ENCODE measurements around the gene CRAMP1.
A peak's percentile ranks its signal among the peaks of the same experiment; 100 is the strongest.

Gene CRAMP1

GRCh38 chr16:1633310-1633709 is 21.1 kb downstream of the CRAMP1 start:
- DNase-seq (ENCODE audit: low read depth in 1 of 2, low spot score in 1 of 2), result no peak

- no peak for DNase-seq (ENCODE audit: low read depth in 1 of 2, low spot score in 1 of 2)
Observed at GRCh38 chr16:1634541-1634940, 22.4 kb downstream of the CRAMP1 start.

GRCh38 chr16:1635070-1635469 is 22.9 kb downstream of the CRAMP1 start:
- no peak for DNase-seq (ENCODE audit: low read depth in 1 of 2, low spot score in 1 of 2)

GRCh38 chr16:1637526-1637925 is 25.4 kb downstream of the CRAMP1 start:
- no peak for DNase-seq (ENCODE audit: low read depth in 1 of 2, low spot score in 1 of 2)

- no peak for DNase-seq (ENCODE audit: low read depth in 1 of 2, low spot score in 1 of 2)
Observed at GRCh38 chr16:1638757-1639156, 26.6 kb downstream of the CRAMP1 start.

GRCh38 chr16:1639282-1639681 is 27.1 kb downstream of the CRAMP1 start:
- DNase-seq (ENCODE audit: low read depth in 1 of 2, low spot score in 1 of 2), result no peak

- no peak for DNase-seq (ENCODE audit: low read depth in 1 of 2, low spot score in 1 of 2)
Observed at GRCh38 chr16:1639860-1640259, 27.7 kb downstream of the CRAMP1 start.

- DNase-seq (ENCODE audit: low read depth in 1 of 2, low spot score in 1 of 2), result no peak
Observed at GRCh38 chr16:1640261-1640941, 28.2 kb downstream of the CRAMP1 start.

- no peak for DNase-seq (ENCODE audit: low read depth in 1 of 2, low spot score in 1 of 2)
Observed at GRCh38 chr16:1641261-1641660, 29.1 kb downstream of the CRAMP1 start.

GRCh38 chr16:1642148-1642547 is 30.0 kb downstream of the CRAMP1 start:
- no peak for DNase-seq (ENCODE audit: low read depth in 1 of 2, low spot score in 1 of 2)

- DNase-seq (ENCODE audit: low read depth in 1 of 2, low spot score in 1 of 2), result no peak
Observed at GRCh38 chr16:1642753-1643152, 30.6 kb downstream of the CRAMP1 start.

- DNase-seq (ENCODE audit: low read depth in 1 of 2, low spot score in 1 of 2), result no peak
Observed at GRCh38 chr16:1643521-1643920, 31.4 kb downstream of the CRAMP1 start.

- DNase-seq (ENCODE audit: low read depth in 1 of 2, low spot score in 1 of 2), result peak; percentile 3 to 30
Observed at GRCh38 chr16:1645914-1646525, 33.9 kb downstream of the CRAMP1 start.

- DNase-seq (ENCODE audit: low read depth in 1 of 2, low spot score in 1 of 2), result no peak
Observed at GRCh38 chr16:1647856-1648255, 35.7 kb downstream of the CRAMP1 start.

GRCh38 chr16:1650131-1650530 is 38.0 kb downstream of the CRAMP1 start:
- DNase-seq (ENCODE audit: low read depth in 1 of 2, low spot score in 1 of 2), result no peak

- no peak for DNase-seq (ENCODE audit: low read depth in 1 of 2, low spot score in 1 of 2)
Observed at GRCh38 chr16:1651094-1651973, 39.2 kb downstream of the CRAMP1 start.

- no peak for DNase-seq (ENCODE audit: low read depth in 1 of 2, low spot score in 1 of 2)
Observed at GRCh38 chr16:1651974-1652312, 39.8 kb downstream of the CRAMP1 start.

- no peak for DNase-seq (ENCODE audit: low read depth in 1 of 2, low spot score in 1 of 2)
Observed at GRCh38 chr16:1653023-1653422, 40.9 kb downstream of the CRAMP1 start.

GRCh38 chr16:1654505-1655268 is 42.5 kb downstream of the CRAMP1 start:
- no peak for DNase-seq (ENCODE audit: low read depth in 1 of 2, low spot score in 1 of 2)

- DNase-seq (ENCODE audit: low read depth in 1 of 2, low spot score in 1 of 2), result no peak
Observed at GRCh38 chr16:1655269-1655807, 43.2 kb downstream of the CRAMP1 start.

Measured in activated CD4-positive, alpha-beta T cell treated with anti-CD3 and anti-CD28 coated beads, Interleukin-2, amount 50 U/mL, for 24 hours (primary cell).